ENCODE measurements around the gene ZC3H15.

ZC3H15 gene

GRCh38 chr2:186477790-186478189 is 8.3 kb upstream of the ZC3H15 start:
- TF ChIP-seq, protein P1, sequence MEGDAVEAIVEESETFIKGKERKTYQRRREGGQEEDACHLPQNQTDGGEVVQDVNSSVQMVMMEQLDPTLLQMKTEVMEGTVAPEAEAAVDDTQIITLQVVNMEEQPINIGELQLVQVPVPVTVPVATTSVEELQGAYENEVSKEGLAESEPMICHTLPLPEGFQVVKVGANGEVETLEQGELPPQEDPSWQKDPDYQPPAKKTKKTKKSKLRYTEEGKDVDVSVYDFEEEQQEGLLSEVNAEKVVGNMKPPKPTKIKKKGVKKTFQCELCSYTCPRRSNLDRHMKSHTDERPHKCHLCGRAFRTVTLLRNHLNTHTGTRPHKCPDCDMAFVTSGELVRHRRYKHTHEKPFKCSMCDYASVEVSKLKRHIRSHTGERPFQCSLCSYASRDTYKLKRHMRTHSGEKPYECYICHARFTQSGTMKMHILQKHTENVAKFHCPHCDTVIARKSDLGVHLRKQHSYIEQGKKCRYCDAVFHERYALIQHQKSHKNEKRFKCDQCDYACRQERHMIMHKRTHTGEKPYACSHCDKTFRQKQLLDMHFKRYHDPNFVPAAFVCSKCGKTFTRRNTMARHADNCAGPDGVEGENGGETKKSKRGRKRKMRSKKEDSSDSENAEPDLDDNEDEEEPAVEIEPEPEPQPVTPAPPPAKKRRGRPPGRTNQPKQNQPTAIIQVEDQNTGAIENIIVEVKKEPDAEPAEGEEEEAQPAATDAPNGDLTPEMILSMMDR (IDR thresholded peaks at IDR 0.05; ENCODE audit: insufficient read depth, low read depth, low read length, missing control alignments): no peak
- no peak overlapping the region for H3K4me3 ChIP-seq (ENCODE audit: low read depth, low read length)
- no peak for DNase-seq (ENCODE audit: low read depth)

GRCh38 chr2:186480991-186481390 is 5.1 kb upstream of the ZC3H15 start:
- TF ChIP-seq, protein P1 (IDR thresholded peaks at IDR 0.05; ENCODE audit: insufficient read depth, low read depth, low read length, missing control alignments): no peak
- H3K4me3 ChIP-seq (ENCODE audit: low read depth, low read length): no peak overlapping the region
- DNase-seq (ENCODE audit: low read depth): no peak

GRCh38 chr2:186484062-186484735 is 1.9 kb upstream of the ZC3H15 start:
- TF ChIP-seq, protein P1 (IDR thresholded peaks at IDR 0.05; ENCODE audit: insufficient read depth, low read depth, low read length, missing control alignments): no peak
- peak overlapping the region; percentile 97 for H3K4me3 ChIP-seq (ENCODE audit: low read depth, low read length)
- DNase-seq (ENCODE audit: low read depth): peak; percentile 9

DNA sequence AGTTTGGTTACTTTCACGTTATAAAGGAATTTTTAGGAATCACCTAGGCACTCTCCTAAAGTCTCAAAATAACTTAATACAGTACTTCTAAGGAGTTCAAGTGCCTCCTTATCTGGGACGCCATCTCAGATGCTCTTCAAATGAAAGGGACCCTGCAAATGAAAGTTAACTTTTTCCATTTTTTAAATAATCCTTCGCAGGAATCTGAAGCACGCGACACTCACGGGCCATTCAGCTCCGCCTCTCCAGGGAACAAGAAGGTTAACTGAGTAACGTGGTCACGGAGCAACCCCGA is 537 bp upstream of the ZC3H15 start:
- no peak for DNase-seq (ENCODE audit: low read depth)
- TF ChIP-seq, protein P1 (IDR thresholded peaks at IDR 0.05; ENCODE audit: insufficient read depth, low read depth, low read length, missing control alignments): no peak
- peak overlapping the region; percentile 97 for H3K4me3 ChIP-seq (ENCODE audit: low read depth, low read length)

DNA sequence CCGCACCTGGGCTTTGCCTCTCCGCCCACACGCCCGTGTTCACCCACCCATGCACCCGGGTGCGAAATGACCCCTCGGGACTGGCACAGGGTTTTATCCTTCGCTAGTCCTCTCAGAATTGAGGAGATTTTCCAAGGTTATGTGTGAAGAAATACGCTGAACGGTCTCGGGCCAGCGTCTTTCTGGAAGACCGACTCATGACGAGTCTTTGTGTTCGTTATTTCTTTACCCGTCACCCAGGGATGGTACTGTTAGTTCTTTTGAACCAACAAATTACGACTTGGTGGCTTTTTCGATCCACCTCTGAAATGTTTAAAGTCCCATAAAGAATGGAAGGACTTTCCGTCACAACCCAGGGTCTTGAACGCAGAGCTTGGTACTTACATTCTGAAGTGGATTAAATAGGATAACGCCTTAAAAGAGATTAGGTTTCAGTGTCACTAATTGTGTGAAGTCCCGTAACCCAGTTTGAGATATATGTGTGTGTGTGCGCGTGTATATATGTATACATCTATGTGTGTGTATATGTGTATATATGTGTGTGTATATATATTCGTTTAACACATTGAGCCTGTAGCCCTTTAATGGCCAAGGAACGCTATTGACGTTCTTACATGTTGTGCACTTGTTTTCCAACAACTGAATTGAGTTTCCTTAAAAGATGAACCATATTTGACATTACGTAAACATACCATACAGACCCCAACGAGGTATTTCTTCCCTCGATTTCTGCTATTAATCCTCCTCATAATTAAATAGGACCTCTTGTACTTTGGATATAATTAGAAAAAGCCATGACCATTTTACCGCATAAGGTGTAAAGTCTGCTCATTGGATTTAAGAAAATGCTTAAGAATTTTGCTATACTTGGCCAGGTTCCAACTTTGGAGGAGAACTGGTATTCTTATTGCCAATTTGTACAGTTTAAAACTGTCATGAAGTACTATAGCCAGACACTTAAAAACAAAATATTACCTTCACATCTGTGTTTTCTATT is 889 bp downstream of the ZC3H15 start:
- TF ChIP-seq, protein P1 (IDR thresholded peaks at IDR 0.05; ENCODE audit: insufficient read depth, low read depth, low read length, missing control alignments): no peak
- peak overlapping the region; percentile 97 for H3K4me3 ChIP-seq (ENCODE audit: low read depth, low read length)
- DNase-seq (ENCODE audit: low read depth): peak; percentile 21

DNA sequence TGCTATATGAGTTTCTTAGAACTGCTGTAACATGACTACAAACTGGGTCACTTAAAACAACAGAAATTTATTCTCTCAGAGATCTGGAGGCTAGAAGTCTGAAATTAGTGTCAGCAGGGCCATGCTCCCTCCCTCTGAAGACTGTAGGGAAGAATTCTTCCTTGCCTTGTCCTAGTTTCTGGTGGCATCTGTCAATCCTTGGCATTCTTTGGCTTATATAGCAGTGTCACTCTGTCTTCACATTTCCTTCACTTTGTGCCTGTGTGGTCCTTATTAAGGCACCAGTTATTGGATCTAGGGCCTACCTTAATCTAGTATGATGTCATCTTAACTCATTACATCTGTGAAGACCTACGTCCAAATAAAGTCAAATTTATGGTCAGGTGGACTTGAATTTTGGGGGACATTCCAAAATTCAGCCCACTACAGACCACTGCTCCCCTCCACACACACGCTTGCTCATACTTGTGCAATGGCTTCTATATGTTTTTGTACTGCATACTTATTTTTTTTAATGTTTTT is 7.6 kb downstream of the ZC3H15 start:
- TF ChIP-seq, protein P1 (IDR thresholded peaks at IDR 0.05; ENCODE audit: insufficient read depth, low read depth, low read length, missing control alignments): no peak
- no peak for DNase-seq (ENCODE audit: low read depth)
- H3K4me3 ChIP-seq (ENCODE audit: low read depth, low read length): no peak overlapping the region

Measured in GM12865 (cell line).